GM19452 (cell line): ENCODE data around the gene TMEM117.

Source experiments
- ATAC-seq: cut with Tn5 transposase; IDR thresholded peaks from one replicate; pipeline ENCODE4 v1.9.1; 2021; ENCODE audit not compliant: unreplicated experiment

The TMEM117 gene

GRCh38 chr12:44286336-44286735 lies 450.5 kb downstream of the TMEM117 start:
- peak; percentile 79 for ATAC-seq

DNA sequence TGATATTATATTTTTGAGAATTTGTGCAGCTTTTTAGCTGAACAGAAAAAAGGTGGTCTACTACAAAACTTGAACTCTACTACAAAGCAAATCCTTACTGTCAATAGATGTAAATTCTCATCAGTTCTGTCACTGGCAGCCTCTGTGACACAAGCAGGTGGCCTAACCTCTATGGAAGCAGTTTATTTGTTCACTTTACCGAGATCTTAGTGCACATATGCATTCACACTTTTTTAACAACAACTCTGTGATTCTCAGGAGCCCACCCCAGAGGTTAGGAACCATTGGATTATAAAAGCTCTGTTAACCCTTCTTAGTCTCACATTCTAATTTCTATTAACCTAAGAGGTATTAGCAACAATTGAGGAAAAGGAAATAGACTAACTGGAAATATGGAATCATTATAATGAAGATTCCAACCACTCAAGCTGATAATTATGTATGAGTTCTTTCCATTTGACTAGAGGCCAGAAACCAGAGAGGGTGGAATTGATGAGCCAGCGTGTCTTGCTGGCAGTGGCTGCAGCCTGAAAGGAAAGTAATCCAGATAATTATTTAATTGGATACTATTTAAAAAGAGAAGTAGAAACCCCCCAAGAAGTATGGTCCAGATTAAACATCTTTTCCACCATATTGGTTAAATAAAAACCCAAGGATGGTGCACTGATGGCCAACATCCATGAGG lies 451.1 kb downstream of the TMEM117 start:
- ATAC-seq: no peak

DNA sequence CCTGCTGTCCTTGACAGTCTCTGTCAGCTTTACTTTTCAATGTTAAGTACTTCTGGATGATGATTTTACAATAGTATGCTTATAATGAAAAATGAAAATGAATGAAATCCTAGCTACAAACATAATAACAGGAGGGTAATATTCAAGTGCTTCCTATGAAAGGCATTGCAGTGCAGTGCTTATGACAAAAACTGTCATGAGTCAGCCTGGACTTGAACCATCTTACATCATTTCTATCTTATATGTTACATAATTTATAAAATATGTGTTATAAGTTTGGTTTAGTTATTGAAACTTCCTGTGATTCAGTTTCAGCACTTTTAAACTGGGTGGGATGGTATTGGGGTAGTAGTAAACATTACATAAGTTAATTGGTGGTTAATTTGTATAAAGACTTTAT lies 451.7 kb downstream of the TMEM117 start:
- no peak for ATAC-seq

DNA sequence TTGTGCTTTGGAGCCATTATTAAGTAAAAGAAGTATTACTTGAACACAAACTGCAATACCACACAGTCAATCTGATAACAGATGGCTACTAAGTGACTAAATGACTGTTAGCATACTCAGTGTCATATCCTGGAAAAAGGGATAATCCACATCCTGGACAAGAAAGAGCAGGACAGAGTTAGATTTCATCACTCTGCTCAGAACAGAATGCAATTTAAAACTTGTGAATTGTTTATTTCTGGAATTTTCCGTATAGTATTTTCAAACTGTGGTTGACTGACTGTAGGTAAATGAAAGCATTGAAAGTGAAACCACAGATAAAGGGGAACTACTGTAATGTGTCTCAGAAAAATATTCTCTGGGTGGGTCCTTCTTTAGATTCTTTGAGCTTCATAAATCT lies 458.8 kb downstream of the TMEM117 start:
- ATAC-seq: peak; percentile 93

DNA sequence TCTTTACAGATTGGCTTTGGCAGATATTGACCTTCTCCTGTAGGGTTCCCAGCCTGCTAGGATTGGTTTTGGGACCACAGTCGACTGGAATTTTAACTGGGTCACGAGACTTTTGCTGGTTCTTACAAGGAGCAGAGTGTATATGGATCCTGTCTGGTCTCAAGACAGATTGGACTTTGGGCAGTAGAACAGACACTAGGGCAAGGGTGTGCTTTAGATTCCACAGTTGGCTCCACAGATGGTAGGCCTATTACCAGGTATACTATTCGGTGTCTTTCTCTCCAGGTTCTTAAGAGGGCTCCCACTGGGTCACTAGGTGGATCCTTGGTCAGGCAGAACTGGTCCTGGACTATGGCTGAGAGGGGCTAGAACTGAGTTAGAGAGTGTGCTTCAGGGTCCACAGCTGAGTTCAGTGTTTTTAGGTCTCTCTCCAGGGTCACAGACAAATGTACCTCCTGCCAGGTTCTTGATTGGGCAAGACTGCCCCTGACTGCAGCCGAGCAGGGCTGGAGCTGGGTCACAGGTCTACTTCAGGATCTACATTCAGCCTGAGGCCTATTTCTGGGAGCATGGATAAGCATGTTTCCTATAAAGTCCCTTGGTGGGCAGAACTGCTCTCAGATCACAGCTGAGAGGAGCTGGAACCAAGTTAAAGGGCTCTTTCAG lies 460.2 kb downstream of the TMEM117 start:
- ATAC-seq: no peak

- no peak for ATAC-seq
These were observed 460.8 kb downstream of the TMEM117 start for GRCh38 chr12:44296624-44297197.

- no peak for ATAC-seq
These were observed 463.6 kb downstream of the TMEM117 start for GRCh38 chr12:44299524-44299923.

- no peak for ATAC-seq
These were observed 471.8 kb downstream of the TMEM117 start for GRCh38 chr12:44307506-44308168.

- no peak for ATAC-seq
These were observed 477.3 kb downstream of the TMEM117 start for GRCh38 chr12:44313188-44313587.

DNA sequence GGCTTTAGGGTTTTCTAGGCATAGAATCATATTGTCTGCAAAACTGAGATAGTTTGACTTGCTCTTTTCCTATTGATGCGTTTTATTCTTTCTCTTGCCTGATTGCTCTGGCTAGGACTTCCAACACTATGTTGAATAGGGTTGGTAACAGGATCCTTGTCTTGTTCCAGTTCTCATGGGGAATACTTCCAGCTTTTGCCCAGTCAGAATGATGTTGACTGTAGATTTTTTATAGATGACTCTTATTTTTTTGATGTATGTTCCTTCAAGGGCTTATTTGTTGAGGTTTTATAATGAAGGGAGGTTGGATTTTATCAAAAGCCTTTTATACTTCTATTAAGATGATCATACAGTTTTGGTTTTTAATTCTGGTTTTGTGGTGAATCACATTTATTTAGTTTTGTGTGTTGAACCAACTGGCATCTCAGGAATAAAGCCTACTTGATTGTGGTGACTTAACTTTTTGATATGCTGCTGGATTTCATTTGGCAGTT lies 478.2 kb downstream of the TMEM117 start:
- no peak for ATAC-seq

DNA sequence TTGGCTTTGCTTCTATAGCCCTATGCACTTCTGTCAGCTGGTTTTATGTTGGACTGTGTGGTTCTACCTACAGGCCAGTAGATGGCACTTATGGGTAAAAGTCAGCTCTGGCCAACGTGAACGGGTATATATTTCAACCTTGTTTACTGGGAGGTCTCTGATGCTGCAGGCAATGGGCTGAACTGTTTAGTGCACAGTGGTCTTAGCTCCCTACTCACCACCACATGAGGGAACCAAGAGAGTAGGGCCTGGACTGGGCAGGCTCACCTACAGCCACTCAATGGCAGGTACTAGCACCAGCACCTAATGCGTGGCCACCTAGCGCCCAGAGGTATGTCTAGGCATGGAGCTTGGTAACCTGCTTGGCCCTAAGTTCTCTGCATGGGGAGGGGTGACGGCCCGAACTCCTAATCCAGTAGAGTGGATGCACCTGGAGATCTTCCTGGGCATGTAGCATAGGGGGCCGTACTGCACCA lies 481.8 kb downstream of the TMEM117 start:
- ATAC-seq: peak; percentile 81

DNA sequence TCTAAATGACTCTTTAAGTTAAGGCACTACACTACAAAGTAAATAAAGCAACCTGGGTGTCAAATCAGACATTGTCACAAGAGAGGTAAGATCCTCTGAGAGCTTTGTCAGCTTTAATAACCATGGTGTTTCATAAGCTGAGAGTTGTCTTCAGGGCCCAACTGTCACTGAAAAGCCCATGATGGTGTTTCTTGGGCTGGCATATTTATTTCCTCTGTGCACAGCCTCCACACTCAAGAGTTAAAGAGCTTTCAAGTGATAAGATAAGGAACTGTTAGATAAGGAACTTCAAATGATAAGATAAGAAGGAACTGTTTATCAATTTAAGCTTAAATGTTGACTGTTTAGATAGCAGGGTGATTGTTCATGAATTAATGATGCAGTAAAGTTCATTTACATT lies 495.4 kb downstream of the TMEM117 start:
- ATAC-seq: no peak

DNA sequence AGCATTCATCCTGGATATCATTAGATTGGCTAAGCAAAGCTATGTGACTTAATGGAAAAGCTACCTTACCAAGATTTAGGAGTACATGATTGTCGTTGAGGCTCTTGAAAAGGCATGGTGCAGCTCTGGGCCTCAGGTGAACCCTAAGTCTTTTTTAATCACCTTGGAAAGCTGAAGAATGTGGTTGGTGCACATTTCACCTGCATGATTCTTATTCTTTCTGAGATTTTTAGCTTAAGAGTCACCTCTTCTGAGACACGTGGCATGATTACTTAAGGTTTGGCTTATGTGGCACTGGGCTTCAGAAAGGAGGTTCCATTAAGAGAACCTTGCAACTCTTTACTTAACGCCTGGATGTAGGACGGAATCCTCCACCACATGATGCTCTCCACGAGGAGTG lies 498.5 kb downstream of the TMEM117 start:
- no peak for ATAC-seq

DNA sequence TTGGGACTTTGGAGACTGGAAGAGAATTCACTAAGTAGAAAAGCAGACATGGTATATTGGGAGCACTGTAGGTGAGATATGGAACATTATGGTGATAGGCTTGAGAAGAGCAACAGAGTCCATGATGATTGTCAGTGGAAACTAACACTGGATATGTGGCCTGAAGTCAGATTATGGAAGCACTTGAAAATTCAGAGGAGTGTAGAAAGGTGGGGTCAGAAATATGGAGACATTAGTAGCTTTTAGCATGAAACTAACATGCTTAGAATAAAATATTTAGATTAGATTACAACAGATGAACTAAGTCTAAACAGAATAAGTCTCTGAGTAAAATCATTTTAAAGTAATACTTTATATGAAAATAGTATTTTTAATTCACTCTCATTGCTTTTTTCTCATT lies 499.1 kb downstream of the TMEM117 start:
- ATAC-seq: no peak

DNA sequence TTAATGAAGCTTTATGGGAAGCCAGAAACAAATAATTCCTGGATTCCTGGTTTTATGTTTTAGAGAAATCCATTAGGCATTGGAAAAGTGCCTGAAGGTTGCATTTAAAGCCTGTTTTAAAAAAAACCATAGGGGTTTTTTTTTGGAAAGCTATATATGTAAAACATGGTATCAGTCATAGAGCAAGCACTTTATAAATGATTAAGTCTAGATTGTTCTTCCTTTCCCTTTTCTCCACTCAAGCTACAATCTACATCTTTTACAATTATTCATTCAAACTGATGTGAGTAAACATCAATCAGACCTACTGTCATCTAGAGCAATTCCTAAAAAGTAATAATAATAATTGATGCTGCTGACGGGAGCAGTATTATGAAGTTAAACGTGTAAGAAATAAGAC lies 500.7 kb downstream of the TMEM117 start:
- no peak for ATAC-seq

GRCh38 chr12:44342371-44342770 lies 506.5 kb downstream of the TMEM117 start:
- ATAC-seq: no peak

DNA sequence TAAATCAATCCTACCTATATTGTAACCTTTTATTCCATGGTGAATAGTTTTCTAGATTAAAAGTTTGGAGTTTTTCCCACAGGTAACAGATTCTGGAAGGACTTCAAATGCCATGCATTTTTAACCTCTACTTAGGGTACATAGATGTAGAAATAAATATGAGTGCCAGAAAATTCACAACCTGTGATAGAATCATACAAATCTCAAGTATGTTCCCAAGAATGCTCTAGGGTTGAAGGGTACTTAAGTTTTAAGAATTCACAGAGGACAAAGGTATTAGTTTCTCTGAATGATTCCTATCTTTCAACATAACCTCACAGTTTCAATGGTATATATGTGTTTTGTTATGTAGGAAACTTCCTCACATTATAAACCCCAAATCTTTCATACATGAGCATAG lies 511.3 kb downstream of the TMEM117 start:
- ATAC-seq: no peak

DNA sequence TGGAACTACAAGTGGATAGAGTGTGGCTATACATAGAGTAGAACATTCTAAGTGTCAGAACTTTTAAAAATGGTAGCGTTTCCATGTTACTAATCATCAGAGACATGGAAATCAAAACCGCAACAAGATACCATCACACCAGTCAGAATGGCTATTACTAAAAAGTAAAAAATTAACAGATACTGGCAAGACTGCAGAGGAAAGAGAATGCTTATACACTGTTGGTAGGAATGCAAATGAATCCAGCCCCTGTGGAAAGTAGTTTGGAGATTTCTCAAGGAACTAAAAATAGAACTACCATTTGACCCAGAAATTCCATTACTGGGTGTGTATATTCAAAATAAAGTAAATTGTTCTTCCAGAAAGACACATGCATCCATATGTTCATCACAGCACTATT lies 521.6 kb downstream of the TMEM117 start:
- ATAC-seq: no peak

GRCh38 chr12:44358636-44359035 lies 522.8 kb downstream of the TMEM117 start:
- no peak for ATAC-seq

DNA sequence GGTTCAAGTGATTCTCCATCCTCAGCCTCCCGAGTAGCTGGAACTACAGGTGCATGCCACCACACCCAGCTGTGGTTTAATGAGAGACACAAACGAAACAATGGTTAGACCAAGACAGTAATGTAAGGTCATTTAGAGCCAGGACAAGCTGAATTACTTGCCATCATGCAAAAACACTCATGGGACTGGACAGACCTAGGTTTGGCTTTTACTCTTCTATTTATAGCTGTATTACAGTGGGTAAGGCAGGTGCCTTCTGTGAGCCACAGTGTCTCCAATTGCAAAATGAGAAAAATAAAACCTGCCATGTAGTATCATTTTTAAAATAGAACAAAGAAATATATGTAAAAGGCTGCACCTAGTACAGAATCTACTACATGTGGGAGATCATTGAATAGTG lies 527.1 kb downstream of the TMEM117 start:
- no peak for ATAC-seq

- no peak for ATAC-seq
These were observed 531.3 kb downstream of the TMEM117 start for GRCh38 chr12:44367136-44367535.

DNA sequence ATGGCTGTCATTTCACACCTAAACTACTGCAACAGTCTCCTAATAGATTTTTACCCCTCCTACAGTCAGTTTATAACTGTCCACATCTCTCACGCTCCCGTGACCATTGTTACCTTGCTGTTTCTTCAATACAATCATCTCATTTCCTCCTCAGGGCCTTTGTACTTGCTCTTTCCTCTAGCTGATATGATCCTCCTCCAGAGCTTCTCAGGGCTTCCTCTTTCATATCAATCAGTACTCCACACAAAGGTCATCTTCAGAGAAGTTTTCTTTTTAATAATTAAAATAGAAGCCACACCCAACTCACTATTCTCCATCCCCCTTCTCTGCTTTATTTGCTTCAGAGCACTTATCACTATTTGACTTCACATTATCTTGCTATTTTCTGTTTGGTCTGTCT lies 532.0 kb downstream of the TMEM117 start:
- no peak for ATAC-seq
